ENCODE measurements around the gene NETO1.

DNA sequence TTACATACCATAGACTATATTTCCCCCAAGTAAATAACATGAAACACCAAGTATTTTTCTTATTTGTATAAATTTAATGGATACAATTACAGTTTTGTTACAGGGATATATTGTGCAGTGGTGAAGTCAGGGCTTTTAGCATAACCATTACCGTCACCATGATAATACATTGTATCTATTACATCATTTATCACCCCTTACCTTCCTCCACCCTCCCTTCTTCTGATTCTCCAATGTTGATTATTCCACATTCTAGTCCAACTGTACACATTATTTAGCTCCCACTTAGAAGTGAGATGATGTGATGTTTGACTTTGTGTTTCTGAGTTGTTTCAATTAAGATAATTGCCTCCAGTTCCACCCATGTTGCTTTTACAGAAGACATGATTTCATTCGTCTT lies 35.2 kb upstream of the NETO1 start:
- TF ChIP-seq, protein P1, sequence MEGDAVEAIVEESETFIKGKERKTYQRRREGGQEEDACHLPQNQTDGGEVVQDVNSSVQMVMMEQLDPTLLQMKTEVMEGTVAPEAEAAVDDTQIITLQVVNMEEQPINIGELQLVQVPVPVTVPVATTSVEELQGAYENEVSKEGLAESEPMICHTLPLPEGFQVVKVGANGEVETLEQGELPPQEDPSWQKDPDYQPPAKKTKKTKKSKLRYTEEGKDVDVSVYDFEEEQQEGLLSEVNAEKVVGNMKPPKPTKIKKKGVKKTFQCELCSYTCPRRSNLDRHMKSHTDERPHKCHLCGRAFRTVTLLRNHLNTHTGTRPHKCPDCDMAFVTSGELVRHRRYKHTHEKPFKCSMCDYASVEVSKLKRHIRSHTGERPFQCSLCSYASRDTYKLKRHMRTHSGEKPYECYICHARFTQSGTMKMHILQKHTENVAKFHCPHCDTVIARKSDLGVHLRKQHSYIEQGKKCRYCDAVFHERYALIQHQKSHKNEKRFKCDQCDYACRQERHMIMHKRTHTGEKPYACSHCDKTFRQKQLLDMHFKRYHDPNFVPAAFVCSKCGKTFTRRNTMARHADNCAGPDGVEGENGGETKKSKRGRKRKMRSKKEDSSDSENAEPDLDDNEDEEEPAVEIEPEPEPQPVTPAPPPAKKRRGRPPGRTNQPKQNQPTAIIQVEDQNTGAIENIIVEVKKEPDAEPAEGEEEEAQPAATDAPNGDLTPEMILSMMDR (conservative IDR thresholded peaks at IDR 0.05; ENCODE audit: low read depth, low read length) = no peak
- no peak for TF ChIP-seq POLR2A (IDR thresholded peaks at IDR 0.05; ENCODE audit: low read depth, low read length)
- TF ChIP-seq FOS (IDR thresholded peaks at IDR 0.05; ENCODE audit: low read depth, low read length) = no peak
- TF ChIP-seq MXI1 (IDR thresholded peaks at IDR 0.05; ENCODE audit: borderline replicate concordance, low read depth, low read length) = no peak
- TF ChIP-seq BHLHE40 (IDR thresholded peaks at IDR 0.05; ENCODE audit: low read depth, low read length) = no peak
- TF ChIP-seq MAZ (IDR thresholded peaks at IDR 0.05; ENCODE audit: borderline replicate concordance, low read depth, low read length) = no peak
- no peak for TF ChIP-seq CEBPB (IDR thresholded peaks at IDR 0.05; ENCODE audit: low read depth, low read length)
